Right renal cortex interstitium (tissue), 3 donors: ENCODE results near the gene GLIPR1. TPM values are rescaled to one million over a fixed set of nuclear protein-coding genes. Genes with fewer than 3 reads are reported as not detected.

ENCODE experiments used
- DNase-seq, 3 donors: peaks; one replicate each; pipeline ENCODE4 v3.0.0-alpha.2; 2013; ENCODE audit warnings: low read depth in 3 of 3, low spot score in 2 of 3
- polyA plus RNA-seq, 3 donors: library from polyadenylated mRNA; unstranded; fragments of 120-200 nt; gene quantifications; one replicate each; pipeline ENCODE4 v1.2.1, GENCODE V29; 2013; ENCODE audit not compliant: insufficient read length in 3 of 3

The GLIPR1 gene
- polyA plus RNA-seq, 3 donors: 12.3 to 17.3 (median 14.6) TPM

DNA sequence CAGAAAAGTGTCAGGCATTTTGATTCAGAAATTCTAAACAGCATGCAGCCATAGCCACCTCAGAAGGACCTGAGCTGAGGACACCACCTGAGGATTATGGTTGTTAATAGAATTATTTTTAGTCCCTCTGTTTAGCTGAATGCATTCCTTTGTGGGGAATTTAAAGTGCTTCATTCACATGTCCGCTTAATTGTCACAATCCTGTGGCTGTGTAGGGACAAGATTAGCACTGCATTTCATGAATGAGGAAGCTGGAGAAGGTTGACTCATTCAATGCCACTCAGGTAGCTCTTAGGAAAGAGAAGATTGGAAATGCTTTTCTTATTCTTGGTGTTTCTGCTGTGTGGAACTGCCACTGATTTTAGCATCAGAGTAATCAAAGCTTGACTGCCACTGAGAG lies 72.8 kb downstream of the GLIPR1 start:
- no peak for DNase-seq

Other genes starting within 250 kb of the GLIPR1 start
- 1 to 10 TPM; 6.9 to 9.5 (median 7.4) TPM for gene CAPS2, start 150.4 kb upstream of the GLIPR1 start, polyA plus RNA-seq
- under 1 TPM in 2 of 3 donors, not detected in 1; 0.24 to 0.60 TPM for gene GLIPR1L1, start 146.1 kb upstream of the GLIPR1 start, polyA plus RNA-seq
- 1 to 10 TPM; 2.3 to 4.0 (median 2.9) TPM for gene GLIPR1L2, start 89.7 kb upstream of the GLIPR1 start, polyA plus RNA-seq
- 100 to 1,000 TPM in 1 of 3 donors, 10 to 100 TPM in 2; 90.2 to 117 (median 98.5) TPM for gene KRR1, start 30.9 kb downstream of the GLIPR1 start, polyA plus RNA-seq